Measurements from ENCODE around the gene TMEM80.

- TF ChIP-seq CTCF (IDR thresholded peaks at IDR 0.05) (no peak), POLR2A (IDR thresholded peaks at IDR 0.05) (no peak)
These were observed 28.6 kb downstream of the TMEM80 start for GRCh38 chr11:724049-724777.
